GM12873 (cell line): ENCODE measurements around the gene GALT.

Experiments used
- CTCF ChIP-seq: IDR thresholded peaks from 2 replicates; pipeline ENCODE4 v1.5.1; 2012; ENCODE audit warnings: low read depth, mild to moderate bottlenecking, moderate library complexity, low read length, control low read depth; ENCODE audit not compliant: insufficient read depth; ENCODE audit errors: missing control alignments

The GALT gene

GRCh38 chr9:34684145-34684544 is 37.7 kb downstream of the GALT start:
- peak; percentile 2 for TF ChIP-seq CTCF

- no peak for TF ChIP-seq CTCF
Measured at GRCh38 chr9:34684816-34685215, 38.3 kb downstream of the GALT start.

- no peak for TF ChIP-seq CTCF
Measured at GRCh38 chr9:34685591-34685990, 39.1 kb downstream of the GALT start.

GRCh38 chr9:34686231-34686630 is 39.8 kb downstream of the GALT start:
- no peak for TF ChIP-seq CTCF

- no peak for TF ChIP-seq CTCF
Measured at GRCh38 chr9:34686732-34687131, 40.3 kb downstream of the GALT start.

- no peak for TF ChIP-seq CTCF
Measured at GRCh38 chr9:34687276-34688030, 41.0 kb downstream of the GALT start.

GRCh38 chr9:34688329-34689115 is 42.0 kb downstream of the GALT start:
- no peak for TF ChIP-seq CTCF
